ENCODE measurements around the gene PWP1.

- TF ChIP-seq ZSCAN29 (IDR thresholded peaks at IDR 0.05) (no peak), POLR2AphosphoS2 (IDR thresholded peaks at IDR 0.05; ENCODE audit: low read length) (no peak), TEAD4 (IDR thresholded peaks at IDR 0.05; ENCODE audit: low read length) (no peak), TEAD4 (CRISPR knock-in tag; IDR thresholded peaks at IDR 0.05; ENCODE audit: borderline replicate concordance) (no peak), RAD21 (CRISPR knock-in tag; conservative IDR thresholded peaks at IDR 0.05 in 1 of 2, IDR thresholded peaks at IDR 0.05 in 1 of 2) (no peak), LCOR (CRISPR knock-in tag; IDR thresholded peaks at IDR 0.05) (no peak), HNRNPL (IDR thresholded peaks at IDR 0.05; ENCODE audit: low read depth, low read length) (no peak), ZBTB7A (IDR thresholded peaks at IDR 0.05; ENCODE audit: borderline replicate concordance, control insufficient read depth, low read depth, low read length) (no peak), ZNF140 (CRISPR knock-in tag; IDR thresholded peaks at IDR 0.05) (no peak), RFX5 (IDR thresholded peaks at IDR 0.05; ENCODE audit: low read depth, low read length) (no peak)
- TF ChIP-seq, protein P1, sequence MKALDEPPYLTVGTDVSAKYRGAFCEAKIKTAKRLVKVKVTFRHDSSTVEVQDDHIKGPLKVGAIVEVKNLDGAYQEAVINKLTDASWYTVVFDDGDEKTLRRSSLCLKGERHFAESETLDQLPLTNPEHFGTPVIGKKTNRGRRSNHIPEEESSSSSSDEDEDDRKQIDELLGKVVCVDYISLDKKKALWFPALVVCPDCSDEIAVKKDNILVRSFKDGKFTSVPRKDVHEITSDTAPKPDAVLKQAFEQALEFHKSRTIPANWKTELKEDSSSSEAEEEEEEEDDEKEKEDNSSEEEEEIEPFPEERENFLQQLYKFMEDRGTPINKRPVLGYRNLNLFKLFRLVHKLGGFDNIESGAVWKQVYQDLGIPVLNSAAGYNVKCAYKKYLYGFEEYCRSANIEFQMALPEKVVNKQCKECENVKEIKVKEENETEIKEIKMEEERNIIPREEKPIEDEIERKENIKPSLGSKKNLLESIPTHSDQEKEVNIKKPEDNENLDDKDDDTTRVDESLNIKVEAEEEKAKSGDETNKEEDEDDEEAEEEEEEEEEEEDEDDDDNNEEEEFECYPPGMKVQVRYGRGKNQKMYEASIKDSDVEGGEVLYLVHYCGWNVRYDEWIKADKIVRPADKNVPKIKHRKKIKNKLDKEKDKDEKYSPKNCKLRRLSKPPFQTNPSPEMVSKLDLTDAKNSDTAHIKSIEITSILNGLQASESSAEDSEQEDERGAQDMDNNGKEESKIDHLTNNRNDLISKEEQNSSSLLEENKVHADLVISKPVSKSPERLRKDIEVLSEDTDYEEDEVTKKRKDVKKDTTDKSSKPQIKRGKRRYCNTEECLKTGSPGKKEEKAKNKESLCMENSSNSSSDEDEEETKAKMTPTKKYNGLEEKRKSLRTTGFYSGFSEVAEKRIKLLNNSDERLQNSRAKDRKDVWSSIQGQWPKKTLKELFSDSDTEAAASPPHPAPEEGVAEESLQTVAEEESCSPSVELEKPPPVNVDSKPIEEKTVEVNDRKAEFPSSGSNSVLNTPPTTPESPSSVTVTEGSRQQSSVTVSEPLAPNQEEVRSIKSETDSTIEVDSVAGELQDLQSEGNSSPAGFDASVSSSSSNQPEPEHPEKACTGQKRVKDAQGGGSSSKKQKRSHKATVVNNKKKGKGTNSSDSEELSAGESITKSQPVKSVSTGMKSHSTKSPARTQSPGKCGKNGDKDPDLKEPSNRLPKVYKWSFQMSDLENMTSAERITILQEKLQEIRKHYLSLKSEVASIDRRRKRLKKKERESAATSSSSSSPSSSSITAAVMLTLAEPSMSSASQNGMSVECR (CRISPR knock-in tag; IDR thresholded peaks at IDR 0.05): no peak
- TF ChIP-seq, protein P2, sequence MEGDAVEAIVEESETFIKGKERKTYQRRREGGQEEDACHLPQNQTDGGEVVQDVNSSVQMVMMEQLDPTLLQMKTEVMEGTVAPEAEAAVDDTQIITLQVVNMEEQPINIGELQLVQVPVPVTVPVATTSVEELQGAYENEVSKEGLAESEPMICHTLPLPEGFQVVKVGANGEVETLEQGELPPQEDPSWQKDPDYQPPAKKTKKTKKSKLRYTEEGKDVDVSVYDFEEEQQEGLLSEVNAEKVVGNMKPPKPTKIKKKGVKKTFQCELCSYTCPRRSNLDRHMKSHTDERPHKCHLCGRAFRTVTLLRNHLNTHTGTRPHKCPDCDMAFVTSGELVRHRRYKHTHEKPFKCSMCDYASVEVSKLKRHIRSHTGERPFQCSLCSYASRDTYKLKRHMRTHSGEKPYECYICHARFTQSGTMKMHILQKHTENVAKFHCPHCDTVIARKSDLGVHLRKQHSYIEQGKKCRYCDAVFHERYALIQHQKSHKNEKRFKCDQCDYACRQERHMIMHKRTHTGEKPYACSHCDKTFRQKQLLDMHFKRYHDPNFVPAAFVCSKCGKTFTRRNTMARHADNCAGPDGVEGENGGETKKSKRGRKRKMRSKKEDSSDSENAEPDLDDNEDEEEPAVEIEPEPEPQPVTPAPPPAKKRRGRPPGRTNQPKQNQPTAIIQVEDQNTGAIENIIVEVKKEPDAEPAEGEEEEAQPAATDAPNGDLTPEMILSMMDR (IDR thresholded peaks at IDR 0.05 in 2 of 3, conservative IDR thresholded peaks at IDR 0.05 in 1 of 3; ENCODE audit: insufficient read depth in 2 of 3, low read depth in 1 of 3, low read length in 3 of 3): no peak
- TF ChIP-seq, protein P3, sequence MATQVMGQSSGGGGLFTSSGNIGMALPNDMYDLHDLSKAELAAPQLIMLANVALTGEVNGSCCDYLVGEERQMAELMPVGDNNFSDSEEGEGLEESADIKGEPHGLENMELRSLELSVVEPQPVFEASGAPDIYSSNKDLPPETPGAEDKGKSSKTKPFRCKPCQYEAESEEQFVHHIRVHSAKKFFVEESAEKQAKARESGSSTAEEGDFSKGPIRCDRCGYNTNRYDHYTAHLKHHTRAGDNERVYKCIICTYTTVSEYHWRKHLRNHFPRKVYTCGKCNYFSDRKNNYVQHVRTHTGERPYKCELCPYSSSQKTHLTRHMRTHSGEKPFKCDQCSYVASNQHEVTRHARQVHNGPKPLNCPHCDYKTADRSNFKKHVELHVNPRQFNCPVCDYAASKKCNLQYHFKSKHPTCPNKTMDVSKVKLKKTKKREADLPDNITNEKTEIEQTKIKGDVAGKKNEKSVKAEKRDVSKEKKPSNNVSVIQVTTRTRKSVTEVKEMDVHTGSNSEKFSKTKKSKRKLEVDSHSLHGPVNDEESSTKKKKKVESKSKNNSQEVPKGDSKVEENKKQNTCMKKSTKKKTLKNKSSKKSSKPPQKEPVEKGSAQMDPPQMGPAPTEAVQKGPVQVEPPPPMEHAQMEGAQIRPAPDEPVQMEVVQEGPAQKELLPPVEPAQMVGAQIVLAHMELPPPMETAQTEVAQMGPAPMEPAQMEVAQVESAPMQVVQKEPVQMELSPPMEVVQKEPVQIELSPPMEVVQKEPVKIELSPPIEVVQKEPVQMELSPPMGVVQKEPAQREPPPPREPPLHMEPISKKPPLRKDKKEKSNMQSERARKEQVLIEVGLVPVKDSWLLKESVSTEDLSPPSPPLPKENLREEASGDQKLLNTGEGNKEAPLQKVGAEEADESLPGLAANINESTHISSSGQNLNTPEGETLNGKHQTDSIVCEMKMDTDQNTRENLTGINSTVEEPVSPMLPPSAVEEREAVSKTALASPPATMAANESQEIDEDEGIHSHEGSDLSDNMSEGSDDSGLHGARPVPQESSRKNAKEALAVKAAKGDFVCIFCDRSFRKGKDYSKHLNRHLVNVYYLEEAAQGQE (IDR thresholded peaks at IDR 0.05; ENCODE audit: borderline replicate concordance): no peak
- TF ChIP-seq, protein P3 (CRISPR knock-in tag; IDR thresholded peaks at IDR 0.05; ENCODE audit: low read depth): no peak
Measured at GRCh38 chr12:107718606-107719005, 33.0 kb downstream of the PWP1 start.
